Measurements from ENCODE around the gene HLA-DQB2. TPM values are rescaled to one million over a fixed set of nuclear protein-coding genes. Genes with fewer than 3 reads are reported as not detected.

Gene HLA-DQB2
- polyA plus RNA-seq, 1 donor (not counting 4 experiments of a cell fraction or from before 2014, with no cell fraction given): not detected

DNA sequence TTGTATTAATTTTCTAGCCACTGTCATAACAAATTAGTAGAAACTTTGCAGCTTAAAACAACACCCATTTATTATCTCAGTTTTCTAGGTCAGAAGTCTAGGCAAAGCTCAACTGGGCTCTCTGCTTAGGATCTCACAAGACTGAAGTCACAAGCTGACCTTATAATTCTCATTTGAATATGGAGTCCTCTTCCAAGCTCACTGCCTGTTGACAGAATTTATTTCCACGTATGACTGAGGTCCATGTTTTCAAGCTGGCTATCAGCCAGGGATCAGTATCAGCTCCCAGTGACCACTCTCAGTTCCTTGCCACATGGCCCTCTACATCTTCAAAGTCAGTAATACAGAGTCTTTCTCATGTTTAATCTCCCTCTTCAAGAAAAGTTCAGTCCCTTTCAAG is 11.7 kb upstream of the HLA-DQB2 start:
- no peak for DNase-seq (ENCODE audit: low read depth, low spot score)
- Histone ChIP-seq H3K27ac (ENCODE audit: control insufficient read depth, insufficient read depth, low read length) (peak overlapping the region; percentile 33), H3K36me3 (ENCODE audit: control insufficient read depth in 2 of 2, extremely low read depth in 1 of 2, insufficient read depth in 2 of 2, low read length in 2 of 2) (no peaks in the 10 kb centered on the region), H3K4me1 (ENCODE audit: control insufficient read depth, extremely low read depth, insufficient read depth, low read length) (peaks cover 21% of the 10 kb centered on the region), H3K4me2 (ENCODE audit: control insufficient read depth, extremely low read depth, insufficient read depth, low read depth, low read length) (peak overlapping the region; percentile 52), H3K79me2 (ENCODE audit: control insufficient read depth, insufficient read depth, low read length) (no peaks in the 10 kb centered on the region), H3K27me3 (ENCODE audit: control insufficient read depth, extremely low read depth, insufficient read depth, low read length) (no peaks in the 10 kb centered on the region), H2AFZ (ENCODE audit: control insufficient read depth, low read length) (no peak overlapping the region), H3K9me1 (ENCODE audit: control insufficient read depth, extremely low read depth, insufficient read depth, low read length) (no peaks in the 10 kb centered on the region), H3K9me3 (ENCODE audit: control insufficient read depth, low read depth, low read length) (no peaks in the 10 kb centered on the region), H3K9ac (ENCODE audit: control insufficient read depth, extremely low read depth, insufficient read depth, low read length) (no peak overlapping the region), H4K20me1 (ENCODE audit: control insufficient read depth, extremely low read depth, insufficient read depth, low read length) (no peaks in the 10 kb centered on the region), H3K4me3 (ENCODE audit: control insufficient read depth in 2 of 3, extremely low read depth in 1 of 3, insufficient read depth in 2 of 3, low read depth in 1 of 3, low read length in 3 of 3) (no peak overlapping the region)
- peak; percentile 32 for FAIRE-seq
- dilution Hi-C loops (cut with MboI; ENCODE audit: extremely low pct_ligation_motif_present, low sequenced_read_pairs): no loop called here
- TF ChIP-seq CTCF (optimal IDR thresholded peaks at IDR 0.05 in 1 of 3, IDR thresholded peaks at IDR 0.05 in 1 of 3, conservative IDR thresholded peaks at IDR 0.05 in 1 of 3; ENCODE audit: extremely low read depth in 1 of 3, insufficient read depth in 2 of 3, low read length in 3 of 3) (no peak), EZH2 (IDR thresholded peaks at IDR 0.05; ENCODE audit: low read length) (no peak)

- H3K4me2 ChIP-seq (ENCODE audit: control insufficient read depth, extremely low read depth, insufficient read depth, low read depth, low read length): peak overlapping the region; percentile 8
- no peaks in the 10 kb centered on the region for H3K79me2 ChIP-seq (ENCODE audit: control insufficient read depth, insufficient read depth, low read length)
- TF ChIP-seq CTCF (optimal IDR thresholded peaks at IDR 0.05 in 1 of 3, IDR thresholded peaks at IDR 0.05 in 1 of 3, conservative IDR thresholded peaks at IDR 0.05 in 1 of 3; ENCODE audit: extremely low read depth in 1 of 3, insufficient read depth in 2 of 3, low read length in 3 of 3): no peak
- no peak for TF ChIP-seq EZH2 (IDR thresholded peaks at IDR 0.05; ENCODE audit: low read length)
- H3K36me3 ChIP-seq (ENCODE audit: control insufficient read depth in 2 of 2, extremely low read depth in 1 of 2, insufficient read depth in 2 of 2, low read length in 2 of 2): no peaks in the 10 kb centered on the region
- H2AFZ ChIP-seq (ENCODE audit: control insufficient read depth, low read length): no peak overlapping the region
- H3K9me3 ChIP-seq (ENCODE audit: control insufficient read depth, low read depth, low read length): no peaks in the 10 kb centered on the region
- no peaks in the 10 kb centered on the region for H3K27me3 ChIP-seq (ENCODE audit: control insufficient read depth, extremely low read depth, insufficient read depth, low read length)
- no peak overlapping the region for H3K9ac ChIP-seq (ENCODE audit: control insufficient read depth, extremely low read depth, insufficient read depth, low read length)
- FAIRE-seq (peak; percentile 59), DNase-seq (ENCODE audit: low read depth, low spot score) (no peak)
- H4K20me1 ChIP-seq (ENCODE audit: control insufficient read depth, extremely low read depth, insufficient read depth, low read length): no peaks in the 10 kb centered on the region
- dilution Hi-C loops (cut with MboI; ENCODE audit: extremely low pct_ligation_motif_present, low sequenced_read_pairs): no loop called here
- no peak overlapping the region for H3K27ac ChIP-seq (ENCODE audit: control insufficient read depth, insufficient read depth, low read length)
- H3K4me1 ChIP-seq (ENCODE audit: control insufficient read depth, extremely low read depth, insufficient read depth, low read length): peaks cover 21% of the 10 kb centered on the region
- no peaks in the 10 kb centered on the region for H3K9me1 ChIP-seq (ENCODE audit: control insufficient read depth, extremely low read depth, insufficient read depth, low read length)
- no peak overlapping the region for H3K4me3 ChIP-seq (ENCODE audit: control insufficient read depth in 2 of 3, extremely low read depth in 1 of 3, insufficient read depth in 2 of 3, low read depth in 1 of 3, low read length in 3 of 3)
Observed at GRCh38 chr6:32774426-32774825, 11.1 kb upstream of the HLA-DQB2 start.
